ENCODE results near the gene MED27.

DNA sequence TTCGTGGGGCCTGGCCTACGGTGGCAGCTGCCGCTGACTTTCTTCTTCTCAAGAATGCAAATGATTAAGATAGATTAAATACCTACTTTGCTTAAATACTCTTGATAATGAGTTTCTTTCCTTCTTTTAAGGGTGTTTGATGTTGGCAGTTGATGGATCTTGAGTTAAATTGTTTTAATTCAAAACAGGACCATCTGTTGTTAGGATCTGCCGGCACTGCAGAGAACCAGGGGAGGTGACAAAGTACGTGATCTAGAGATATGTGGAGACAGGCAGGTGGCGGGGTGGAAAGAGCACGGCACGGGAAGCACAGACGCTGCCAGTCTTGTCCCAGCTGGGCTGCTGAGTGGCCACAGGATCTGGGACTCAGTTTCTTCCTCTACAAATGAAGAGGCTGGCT lies 37.9 kb downstream of the MED27 start:
- TF ChIP-seq, protein P1, sequence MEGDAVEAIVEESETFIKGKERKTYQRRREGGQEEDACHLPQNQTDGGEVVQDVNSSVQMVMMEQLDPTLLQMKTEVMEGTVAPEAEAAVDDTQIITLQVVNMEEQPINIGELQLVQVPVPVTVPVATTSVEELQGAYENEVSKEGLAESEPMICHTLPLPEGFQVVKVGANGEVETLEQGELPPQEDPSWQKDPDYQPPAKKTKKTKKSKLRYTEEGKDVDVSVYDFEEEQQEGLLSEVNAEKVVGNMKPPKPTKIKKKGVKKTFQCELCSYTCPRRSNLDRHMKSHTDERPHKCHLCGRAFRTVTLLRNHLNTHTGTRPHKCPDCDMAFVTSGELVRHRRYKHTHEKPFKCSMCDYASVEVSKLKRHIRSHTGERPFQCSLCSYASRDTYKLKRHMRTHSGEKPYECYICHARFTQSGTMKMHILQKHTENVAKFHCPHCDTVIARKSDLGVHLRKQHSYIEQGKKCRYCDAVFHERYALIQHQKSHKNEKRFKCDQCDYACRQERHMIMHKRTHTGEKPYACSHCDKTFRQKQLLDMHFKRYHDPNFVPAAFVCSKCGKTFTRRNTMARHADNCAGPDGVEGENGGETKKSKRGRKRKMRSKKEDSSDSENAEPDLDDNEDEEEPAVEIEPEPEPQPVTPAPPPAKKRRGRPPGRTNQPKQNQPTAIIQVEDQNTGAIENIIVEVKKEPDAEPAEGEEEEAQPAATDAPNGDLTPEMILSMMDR (IDR thresholded peaks at IDR 0.05): no peak
- no peak for TF ChIP-seq POLR2A (IDR thresholded peaks at IDR 0.05)
